ENCODE measurements around the gene SRP68. TPM values are rescaled to one million over a fixed set of nuclear protein-coding genes. Genes with fewer than 3 reads are reported as not detected.

Gene SRP68
- total and polyA plus RNA-seq, 2 of the 4 experiments (the other 2 are of a cell fraction): 47.1 to 82.6 TPM

DNA sequence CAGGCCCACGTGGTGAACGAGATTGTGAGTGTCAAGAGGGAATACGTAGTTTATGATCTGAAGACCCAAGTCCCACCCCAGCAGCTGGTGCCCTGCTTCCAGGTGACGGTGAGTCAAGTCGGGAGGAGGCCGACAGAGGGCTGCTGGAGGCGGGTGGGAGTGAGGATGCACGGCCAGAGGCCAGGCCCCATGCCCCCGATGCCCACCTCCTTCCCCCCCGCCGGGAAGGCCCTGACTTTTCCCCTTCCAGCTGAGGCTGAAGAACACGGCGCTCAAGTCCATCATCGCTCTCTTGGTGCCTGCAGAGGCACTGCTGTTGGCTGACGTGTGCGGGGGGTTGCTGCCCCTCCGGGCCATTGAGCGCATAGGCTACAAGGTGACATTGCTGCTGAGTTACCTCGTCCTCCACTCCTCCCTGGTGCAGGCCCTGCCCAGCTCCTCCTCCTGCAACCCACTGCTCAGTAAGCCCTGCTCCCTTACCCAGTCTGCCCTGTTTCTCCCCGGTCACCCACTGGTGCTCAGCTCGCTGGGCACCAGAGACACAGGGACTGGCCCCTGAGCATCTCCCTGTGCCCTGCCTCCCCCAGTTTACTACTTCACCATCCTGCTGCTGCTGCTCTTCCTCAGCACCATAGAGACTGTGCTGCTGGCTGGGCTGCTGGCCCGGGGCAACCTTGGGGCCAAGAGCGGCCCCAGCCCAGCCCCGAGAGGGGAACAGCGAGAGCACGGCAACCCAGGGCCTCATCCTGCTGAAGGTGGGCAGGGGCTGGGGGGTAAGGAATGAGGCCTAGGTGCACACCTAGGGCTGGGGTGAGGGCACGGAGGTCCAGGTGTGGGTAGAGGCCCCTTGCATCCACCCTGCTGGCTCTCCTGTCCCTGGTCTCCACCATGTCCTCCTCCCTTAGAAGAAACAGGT lies 9.2 kb upstream of the SRP68 start:
- H2BK15ac ChIP-seq (ENCODE audit: low read depth, low read length): no peak overlapping the region
- TF ChIP-seq MAFK (IDR thresholded peaks at IDR 0.05; ENCODE audit: low read depth, low read length): no peak
- TF ChIP-seq MAZ (IDR thresholded peaks at IDR 0.05; ENCODE audit: borderline replicate concordance, low read depth, low read length): no peak
- TF ChIP-seq SMC3 (IDR thresholded peaks at IDR 0.05; ENCODE audit: low read depth, low read length): no peak
- TF ChIP-seq USF2 (IDR thresholded peaks at IDR 0.05; ENCODE audit: low read depth, low read length): no peak
- TF ChIP-seq, protein P1, sequence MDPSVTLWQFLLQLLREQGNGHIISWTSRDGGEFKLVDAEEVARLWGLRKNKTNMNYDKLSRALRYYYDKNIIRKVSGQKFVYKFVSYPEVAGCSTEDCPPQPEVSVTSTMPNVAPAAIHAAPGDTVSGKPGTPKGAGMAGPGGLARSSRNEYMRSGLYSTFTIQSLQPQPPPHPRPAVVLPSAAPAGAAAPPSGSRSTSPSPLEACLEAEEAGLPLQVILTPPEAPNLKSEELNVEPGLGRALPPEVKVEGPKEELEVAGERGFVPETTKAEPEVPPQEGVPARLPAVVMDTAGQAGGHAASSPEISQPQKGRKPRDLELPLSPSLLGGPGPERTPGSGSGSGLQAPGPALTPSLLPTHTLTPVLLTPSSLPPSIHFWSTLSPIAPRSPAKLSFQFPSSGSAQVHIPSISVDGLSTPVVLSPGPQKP (IDR thresholded peaks at IDR 0.05; ENCODE audit: borderline replicate concordance, low read depth, low read length): no peak
- no peak for TF ChIP-seq FOS (IDR thresholded peaks at IDR 0.05; ENCODE audit: low read depth, low read length)
- TF ChIP-seq CTCF (conservative IDR thresholded peaks at IDR 0.05; ENCODE audit: low read depth, low read length): no peak
- no peak for TF ChIP-seq RCOR1 (IDR thresholded peaks at IDR 0.05; ENCODE audit: insufficient replicate concordance, low read length)
- no peak for TF ChIP-seq NFE2L2 (IDR thresholded peaks at IDR 0.05; ENCODE audit: low read depth, low read length)
- TF ChIP-seq RAD21 (IDR thresholded peaks at IDR 0.05; ENCODE audit: low read length): no peak
- TF ChIP-seq CHD1 (IDR thresholded peaks at IDR 0.05; ENCODE audit: low read depth, low read length): no peak
- TF ChIP-seq RFX5 (IDR thresholded peaks at IDR 0.05; ENCODE audit: low read depth, low read length): no peak
- no peak for TF ChIP-seq POLR2A (IDR thresholded peaks at IDR 0.05; ENCODE audit: low read depth, low read length)
- no peak for TF ChIP-seq MXI1 (IDR thresholded peaks at IDR 0.05; ENCODE audit: borderline replicate concordance, low read depth, low read length)
- TF ChIP-seq BHLHE40 (IDR thresholded peaks at IDR 0.05; ENCODE audit: low read depth, low read length): no peak

More for the DNA sequence above, 9.2 kb upstream of the SRP68 start:
- Histone ChIP-seq H2BK20ac (ENCODE audit: low read depth, low read length) (no peak overlapping the region), H3K9me3 (ENCODE audit: control insufficient read depth, insufficient read depth, low read length) (no peaks in the 10 kb centered on the region), H4K5ac (ENCODE audit: low read depth, low read length) (no peak overlapping the region), H2BK120ac (ENCODE audit: low read depth, low read length) (no peak overlapping the region), H2AFZ (replicated peaks; ENCODE audit: low read length, poor library complexity) (no peak overlapping the region), H3K79me1 (ENCODE audit: low read depth in 1 of 2, low read length in 2 of 2) (no peaks in the 10 kb centered on the region), H2AK9ac (replicated peaks; ENCODE audit: low read depth, low read length, poor library complexity) (peak overlapping the region; percentile 45), H3K56ac (ENCODE audit: extremely low read depth, insufficient read depth, low read length) (no peak overlapping the region), H3K23ac (ENCODE audit: low read depth, low read length) (no peak overlapping the region), H4K20me1 (ENCODE audit: insufficient read depth, low read length) (peaks cover 14% of the 10 kb centered on the region; the same call in 1 of the 2 replicates), H3K14ac (replicated peaks; ENCODE audit: low read depth, low read length) (no peak overlapping the region), H3K36me3 (ENCODE audit: control insufficient read depth, insufficient read depth, low read length) (peaks cover 38% of the 10 kb centered on the region), H2BK5ac (ENCODE audit: low read depth, low read length, poor library complexity, severe bottlenecking) (no peak overlapping the region), H3K4ac (ENCODE audit: low read depth, low read length) (no peak overlapping the region), H3K4me2 (ENCODE audit: low read depth, low read length) (no peak overlapping the region), H3K4me1 (ENCODE audit: control insufficient read depth, insufficient read depth, low read length) (no peaks in the 10 kb centered on the region), H3K9ac (ENCODE audit: low read depth, low read length) (no peak overlapping the region), H4K8ac (ENCODE audit: low read depth in 2 of 2, low read length in 2 of 2) (no peak overlapping the region), H2AK5ac (ENCODE audit: low read depth, low read length) (no peak overlapping the region), H3K9me1 (ENCODE audit: insufficient read depth, low read length) (peaks cover 8% of the 10 kb centered on the region; the same call in 1 of the 2 replicates), H3K27ac (ENCODE audit: insufficient read depth, low read length) (no peak overlapping the region), H3K18ac (ENCODE audit: low read depth, low read length) (no peak overlapping the region), H3K27me3 (ENCODE audit: control insufficient read depth, insufficient read depth, low read length) (peaks cover 37% of the 10 kb centered on the region), H3K4me3 (ENCODE audit: insufficient read depth, low read depth, low read length) (no peak overlapping the region), H4K91ac (ENCODE audit: insufficient read depth, low read depth, low read length) (no peak overlapping the region)
- WGBS, 2 experiments (ENCODE audit: extremely low coverage in 2 of 2, insufficient read length in 1 of 2): 64% methylated on average over 15 of the region's 27 CpGs; no CpG with 5 or more reads in 1 of the 2 experiments
- ChIA-PET CTCF (no interaction called here), POLR2A (ENCODE audit: unreplicated experiment) (no interaction called here)
- no TSS peak for BruUV-seq (replicated peaks)
- dilution Hi-C loops (cut with HindIII; ENCODE audit: low sequenced_read_pairs, unreplicated experiment): no loop called here
- DNase-seq (no peak), ATAC-seq (ENCODE audit: low read depth) (no peak)
- in situ Hi-C loops (cut with MboI; ENCODE audit: low sequenced_read_pairs): no loop called here
- intact Hi-C loops (cut with micrococcal nuclease): no loop called here

Measured in IMR-90 (cell line).